Activated CD4-positive, alpha-beta T cell treated with anti-CD3 and anti-CD28 coated beads, Interleukin-2, amount 10 ng/mL, durations not matched to agents 24 days and 14 days (primary cell): Measurements from ENCODE around the gene GFI1B. TPM values are rescaled to one million over a fixed set of nuclear protein-coding genes. Genes with fewer than 3 reads are reported as not detected.
"Not testable (repeated sequence)": the region's sequence is repeated elsewhere in the genome, so short reads cannot be mapped to it uniquely, and the experiment has no call there.

ENCODE experiments used
- DNase-seq: peaks from one replicate; pipeline ENCODE4 v3.0.0; 2022
- H3K27ac Mint-ChIP-seq: one replicate; pipeline ENCODE4 v1.8.0; 2022; ENCODE audit warnings: mild to moderate bottlenecking, mixed read lengths
- H3K27me3 Mint-ChIP-seq: one replicate; pipeline ENCODE4 v1.8.0; 2022; ENCODE audit warnings: mixed read lengths
- H3K36me3 Mint-ChIP-seq: one replicate; pipeline ENCODE4 v1.8.0; 2022; ENCODE audit warnings: low read depth, mild to moderate bottlenecking, mixed read lengths
- H3K4me1 Mint-ChIP-seq: one replicate; pipeline ENCODE4 v1.8.0; 2021; ENCODE audit warnings: mixed read lengths
- H3K4me3 Mint-ChIP-seq: one replicate; pipeline ENCODE4 v1.8.0; 2022; ENCODE audit warnings: mild to moderate bottlenecking, moderate library complexity, mixed read lengths
- H3K9me3 Mint-ChIP-seq: one replicate; pipeline ENCODE4 v1.8.0; 2021; ENCODE audit warnings: mixed read lengths
- intact Hi-C: fragments of 100-400 bp; cut with micrococcal nuclease; formaldehyde crosslinking; loops from one replicate; pipeline ENCODE4 v1.15.1; 2023
- total RNA-seq: library from RNA; stranded (reverse); gene quantifications from 2 replicates; pipeline ENCODE4 v1.2.3, GENCODE V29; 2022

GFI1B gene
- total RNA-seq, 1 donor from 2014 or later, result not detected

DNA sequence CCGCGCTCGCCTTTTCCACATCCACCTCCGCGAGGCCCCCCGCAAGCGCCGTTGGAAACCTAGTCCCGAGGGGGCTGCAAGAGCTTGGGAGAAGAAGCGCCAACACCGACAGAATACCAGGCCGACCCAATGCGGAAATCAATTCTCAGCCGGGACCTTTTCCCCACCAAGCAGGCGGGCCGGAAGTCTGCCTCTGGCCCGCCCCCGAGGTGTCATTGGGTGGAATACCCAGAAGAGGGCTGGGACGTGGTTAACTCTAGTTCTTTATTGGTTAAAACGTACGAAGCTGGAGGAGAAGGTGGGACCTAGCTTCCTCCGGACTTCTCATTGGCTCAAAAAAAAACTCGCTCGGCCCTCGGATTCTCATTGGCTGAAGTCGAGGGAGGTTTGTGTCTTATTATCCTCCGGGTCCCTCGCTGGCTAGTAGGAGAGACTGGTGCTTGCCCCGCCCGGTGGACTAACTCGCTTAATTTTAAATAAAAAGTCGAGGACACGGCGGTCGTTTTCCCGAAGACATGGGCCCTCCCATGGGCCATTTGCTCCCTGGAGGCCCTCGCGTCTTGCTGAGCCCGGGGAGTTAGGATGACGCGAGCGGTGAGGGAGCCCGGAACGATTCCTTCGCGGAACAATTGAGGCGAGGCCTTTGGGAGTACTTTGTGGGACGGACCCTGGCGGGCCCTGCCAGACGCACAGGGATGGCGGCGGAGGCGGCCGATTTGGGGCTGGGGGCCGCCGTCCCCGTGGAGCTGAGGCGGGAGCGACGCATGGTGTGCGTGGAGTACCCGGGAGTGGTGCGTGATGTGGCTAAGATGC lies 52.0 kb downstream of the GFI1B start, which contains the start of gene GTF3C5:
Gene GTF3C5 (plus strand): TSS at position 681 of the 813 bp plus-strand sequence. CDS start 15 bp downstream, at position 696.
- Mint-ChIP-seq H3K36me3 (peaks cover 8% of the 10 kb centered on the region), H3K4me3 (peak within 1 kb of the TSS; percentile 91), H3K27ac (peak within 1 kb of the TSS; percentile 95), H3K27me3 (no peaks in the 10 kb centered on the region), H3K9me3 (no peaks in the 10 kb centered on the region), H3K4me1 (peaks cover 32% of the 10 kb centered on the region)
- DNase-seq, result peak; percentile 98
- intact Hi-C loops, result loop anchor here (2.0 to 5.0 kb wide), 2 partner anchors 118 to 1903 kb away; partner anchors contain the start of gene NUP214

- no peak for DNase-seq
- H3K27me3 Mint-ChIP-seq, result no peaks in the 10 kb centered on the region
- peaks cover 32% of the 10 kb centered on the region for H3K4me1 Mint-ChIP-seq
- H3K9me3 Mint-ChIP-seq, result no peaks in the 10 kb centered on the region
- peak overlapping the region; percentile 95 for H3K27ac Mint-ChIP-seq
- peak overlapping the region; percentile 91 for H3K4me3 Mint-ChIP-seq
- peaks cover 8% of the 10 kb centered on the region for H3K36me3 Mint-ChIP-seq
- intact Hi-C loops, result loop anchor here (2.0 to 5.0 kb wide), 2 partner anchors 118 to 1904 kb away; partner anchors contain the start of gene NUP214
Measured at GRCh38 chr9:133031130-133031422, 52.6 kb downstream of the GFI1B start.

GRCh38 chr9:133031496-133031911 lies 53.0 kb downstream of the GFI1B start:
- Mint-ChIP-seq H3K27me3 (no peaks in the 10 kb centered on the region), H3K4me1 (peaks cover 35% of the 10 kb centered on the region), H3K9me3 (no peaks in the 10 kb centered on the region), H3K27ac (peak overlapping the region; percentile 95), H3K36me3 (peaks cover 8% of the 10 kb centered on the region), H3K4me3 (peak overlapping the region; percentile 91)
- intact Hi-C loops, result loop anchor here (2.0 to 5.0 kb wide), 2 partner anchors 117 to 1904 kb away; partner anchors contain the start of gene NUP214
- DNase-seq, result no peak

DNA sequence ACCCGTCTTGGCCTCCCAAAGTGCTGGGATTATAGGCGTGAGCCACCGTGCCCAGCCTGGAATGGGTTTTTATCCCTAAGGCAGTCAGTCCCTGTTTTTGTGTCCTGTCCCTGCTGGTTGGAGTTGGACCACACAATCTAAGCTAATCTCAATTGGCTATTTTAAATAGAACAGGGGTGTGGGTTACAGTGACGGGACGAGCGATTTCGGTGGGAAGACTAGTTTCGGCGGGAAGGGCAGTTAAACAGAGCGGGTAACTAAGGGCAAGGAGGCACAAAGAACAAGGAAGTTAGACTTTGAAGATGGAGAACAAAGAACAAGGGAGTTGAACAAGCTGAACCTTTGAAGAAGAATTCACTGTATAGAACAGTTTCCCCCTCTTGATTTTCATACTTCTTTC lies 53.7 kb downstream of the GFI1B start:
- DNase-seq, result no peak
- peak overlapping the region; percentile 14 for H3K27ac Mint-ChIP-seq
- H3K27me3 Mint-ChIP-seq, result no peaks in the 10 kb centered on the region
- H3K9me3 Mint-ChIP-seq, result no peaks in the 10 kb centered on the region
- H3K4me3 Mint-ChIP-seq, result peak overlapping the region; percentile 91
- intact Hi-C loops, result loop anchor here (5.0 kb wide), 1 partner anchor 1905 kb away; the partner anchor contains the start of gene NUP214
- H3K36me3 Mint-ChIP-seq, result peaks cover 8% of the 10 kb centered on the region
- H3K4me1 Mint-ChIP-seq, result peaks cover 33% of the 10 kb centered on the region

GRCh38 chr9:133035669-133036068 lies 57.2 kb downstream of the GFI1B start:
- DNase-seq, result no peak
- Mint-ChIP-seq H3K4me3 (no peak overlapping the region), H3K9me3 (no peaks in the 10 kb centered on the region), H3K27me3 (no peaks in the 10 kb centered on the region), H3K4me1 (peaks cover 29% of the 10 kb centered on the region), H3K36me3 (peaks cover 14% of the 10 kb centered on the region), H3K27ac (no peak overlapping the region)
- intact Hi-C loops, result no loop called here

GRCh38 chr9:133037775-133038515 lies 59.5 kb downstream of the GFI1B start:
- Mint-ChIP-seq H3K27me3 (no peaks in the 10 kb centered on the region), H3K36me3 (peaks cover 10% of the 10 kb centered on the region), H3K9me3 (no peaks in the 10 kb centered on the region), H3K27ac (no peak overlapping the region), H3K4me3 (no peak overlapping the region), H3K4me1 (peaks cover 16% of the 10 kb centered on the region)
- DNase-seq, result no peak
- intact Hi-C loops, result no loop called here

DNA sequence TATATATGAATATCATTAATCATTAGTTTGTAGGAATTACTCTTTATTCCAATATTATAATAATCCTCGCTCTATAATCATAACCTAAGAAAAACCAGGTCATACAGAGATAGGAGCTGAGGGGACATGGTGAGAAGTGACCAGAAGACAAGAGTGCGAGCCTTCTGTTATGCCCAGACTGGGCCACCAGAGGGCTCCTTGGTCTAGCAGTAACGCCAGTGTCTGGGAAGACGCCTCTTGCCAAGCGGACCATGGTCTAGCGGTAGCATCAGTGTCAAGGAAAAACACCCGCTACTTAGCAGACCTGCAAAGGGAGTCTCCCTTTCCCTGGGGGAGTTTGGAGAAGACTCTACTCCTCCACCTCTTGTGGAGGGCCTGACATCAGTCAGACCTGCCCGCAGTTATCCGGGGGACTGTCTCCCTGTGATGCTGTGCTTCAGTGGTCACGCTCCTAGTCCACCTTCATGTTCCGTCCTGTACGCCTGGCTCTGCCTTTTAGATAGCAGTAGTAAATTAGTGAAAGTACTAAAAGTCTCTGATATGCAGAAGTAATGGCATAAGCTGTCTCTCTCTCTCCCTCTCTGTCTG lies 62.5 kb downstream of the GFI1B start:
- peak; percentile 85 for DNase-seq
- H3K9me3 Mint-ChIP-seq, H3K27me3 Mint-ChIP-seq, H3K27ac Mint-ChIP-seq, intact Hi-C loops, H3K4me3 Mint-ChIP-seq: not testable (repeated sequence)
- peaks cover 15% of the 10 kb centered on the region for H3K4me1 Mint-ChIP-seq
- peaks cover 27% of the 10 kb centered on the region for H3K36me3 Mint-ChIP-seq

Other genes with a start within 250 kb of the GFI1B start
- gene AK8, start 100.4 kb upstream of the GFI1B start, total RNA-seq, result 0.33 TPM in 1 of 2 replicates, not detected in the other
- gene SPACA9, start 99.8 kb upstream of the GFI1B start, total RNA-seq, result 0.91 and 0.92 TPM in 2 replicates
- gene TSC1, start 34.1 kb upstream of the GFI1B start, total RNA-seq, result 27.9 and 33.5 TPM in 2 replicates
- 85.4 and 92.3 TPM in 2 replicates for gene GTF3C5, start 52.3 kb downstream of the GFI1B start, total RNA-seq
- gene CEL, start 83.3 kb downstream of the GFI1B start, total RNA-seq, result 1.8 and 2.0 TPM in 2 replicates
- 93.0 and 96.7 TPM in 2 replicates for gene RALGDS, start 142.5 kb downstream of the GFI1B start, total RNA-seq
- gene GBGT1, start 185.2 kb downstream of the GFI1B start, total RNA-seq, result 6.8 and 8.2 TPM in 2 replicates
- gene OBP2B, start 230.6 kb downstream of the GFI1B start, total RNA-seq, result not detected in 2 replicates